Measurements from ENCODE around the gene IDI2. TPM values are rescaled to one million over a fixed set of nuclear protein-coding genes. Genes with fewer than 3 reads are reported as not detected.

Gene IDI2
- total and polyA plus RNA-seq, 2 of the 13 experiments (the other 11 are each of a cell fraction or from before 2014, with no cell fraction given) = not detected

DNA sequence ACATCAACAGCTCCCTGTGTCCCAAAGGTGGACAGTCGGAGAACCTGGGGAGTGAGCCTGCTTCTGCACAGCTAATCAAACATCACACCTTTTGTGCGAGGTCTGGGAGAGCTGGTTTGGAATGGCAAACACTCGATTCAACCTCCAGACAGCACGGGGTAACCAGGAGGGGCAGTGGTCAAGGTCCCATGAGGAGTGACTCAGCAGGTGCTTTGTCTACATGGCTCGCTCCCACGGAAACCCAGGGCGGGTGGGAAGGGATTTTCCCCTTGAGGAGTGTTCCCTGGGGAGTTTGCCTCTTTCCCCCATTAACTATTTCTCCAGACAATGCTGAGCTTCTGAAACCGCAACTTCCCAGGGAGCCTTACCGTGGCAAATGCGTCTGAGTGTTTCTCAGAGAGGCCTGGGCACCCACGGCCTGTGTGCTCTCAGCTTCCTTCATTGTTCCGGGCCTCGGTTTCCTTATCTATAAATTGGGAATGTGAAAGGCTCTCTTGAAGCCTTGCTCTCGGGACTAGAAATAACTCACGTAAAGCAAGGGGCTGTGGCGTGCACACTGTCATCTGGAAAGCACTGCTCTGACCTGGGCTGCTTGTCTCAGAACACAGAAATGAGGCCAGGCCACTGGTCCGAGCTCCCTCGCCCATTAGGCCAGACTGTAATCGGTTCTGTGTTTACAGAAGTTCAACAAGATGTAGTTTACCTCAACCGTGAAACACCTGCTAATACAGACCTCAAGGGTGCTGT, 51.4 kb downstream of the IDI2 start (continued):
- TF ChIP-seq LCORL (IDR thresholded peaks at IDR 0.05) (no peak), LCORL (CRISPR knock-in tag; IDR thresholded peaks at IDR 0.05) (peak; percentile 52), ZNF317 (CRISPR knock-in tag; IDR thresholded peaks at IDR 0.05) (peak; percentile 60; the same call in 1 of the 2 replicates), ZNF264 (CRISPR knock-in tag; IDR thresholded peaks at IDR 0.05) (no peak), HMG20B (CRISPR knock-in tag; conservative IDR thresholded peaks at IDR 0.05) (0 out of 2 replicates have a peak, but pooled peaks have one; percentile 13), NR2F1 (CRISPR knock-in tag; IDR thresholded peaks at IDR 0.05) (peak; percentile 75 to 80; a peak in 3 of 4 replicates), TBL1XR1 (IDR thresholded peaks at IDR 0.05; ENCODE audit: borderline replicate concordance, low read length, partially characterized antibody) (peak; percentile 63), GATAD2A (CRISPR knock-in tag; IDR thresholded peaks at IDR 0.05) (peak; percentile 90), HOXA5 (CRISPR knock-in tag; IDR thresholded peaks at IDR 0.05) (no peak), HOXD1 (CRISPR knock-in tag; IDR thresholded peaks at IDR 0.05) (no peak), PAF1 (CRISPR knock-in tag; IDR thresholded peaks at IDR 0.05) (no peak), ZNF761 (CRISPR knock-in tag; conservative IDR thresholded peaks at IDR 0.05) (no peak), SCMH1 (CRISPR knock-in tag; IDR thresholded peaks at IDR 0.05; ENCODE audit: borderline replicate concordance) (no peak), SOX13 (IDR thresholded peaks at IDR 0.05) (peak; percentile 39; the same call in 1 of the 2 replicates), SOX13 (CRISPR knock-in tag; conservative IDR thresholded peaks at IDR 0.05 in 1 of 2, IDR thresholded peaks at IDR 0.05 in 1 of 2) (peak in 1 of 2 experiments; percentile 73; a peak in 2 of 4 replicates), EZH2 (conservative IDR thresholded peaks at IDR 0.05; ENCODE audit: low read depth, low read length) (no peak), KLF6 (CRISPR knock-in tag; IDR thresholded peaks at IDR 0.05) (peak; percentile 76; the same call in 1 of the 2 replicates), SPEN (CRISPR knock-in tag; IDR thresholded peaks at IDR 0.05; ENCODE audit: low read depth) (peak; percentile 73; the same call in 1 of the 2 replicates), ZNF414 (CRISPR knock-in tag; IDR thresholded peaks at IDR 0.05) (no peak), ATF1 (CRISPR knock-in tag; IDR thresholded peaks at IDR 0.05) (no peak), ZNF460 (CRISPR knock-in tag; IDR thresholded peaks at IDR 0.05; ENCODE audit: borderline replicate concordance) (no peak)
- TF ChIP-seq, protein P1, sequence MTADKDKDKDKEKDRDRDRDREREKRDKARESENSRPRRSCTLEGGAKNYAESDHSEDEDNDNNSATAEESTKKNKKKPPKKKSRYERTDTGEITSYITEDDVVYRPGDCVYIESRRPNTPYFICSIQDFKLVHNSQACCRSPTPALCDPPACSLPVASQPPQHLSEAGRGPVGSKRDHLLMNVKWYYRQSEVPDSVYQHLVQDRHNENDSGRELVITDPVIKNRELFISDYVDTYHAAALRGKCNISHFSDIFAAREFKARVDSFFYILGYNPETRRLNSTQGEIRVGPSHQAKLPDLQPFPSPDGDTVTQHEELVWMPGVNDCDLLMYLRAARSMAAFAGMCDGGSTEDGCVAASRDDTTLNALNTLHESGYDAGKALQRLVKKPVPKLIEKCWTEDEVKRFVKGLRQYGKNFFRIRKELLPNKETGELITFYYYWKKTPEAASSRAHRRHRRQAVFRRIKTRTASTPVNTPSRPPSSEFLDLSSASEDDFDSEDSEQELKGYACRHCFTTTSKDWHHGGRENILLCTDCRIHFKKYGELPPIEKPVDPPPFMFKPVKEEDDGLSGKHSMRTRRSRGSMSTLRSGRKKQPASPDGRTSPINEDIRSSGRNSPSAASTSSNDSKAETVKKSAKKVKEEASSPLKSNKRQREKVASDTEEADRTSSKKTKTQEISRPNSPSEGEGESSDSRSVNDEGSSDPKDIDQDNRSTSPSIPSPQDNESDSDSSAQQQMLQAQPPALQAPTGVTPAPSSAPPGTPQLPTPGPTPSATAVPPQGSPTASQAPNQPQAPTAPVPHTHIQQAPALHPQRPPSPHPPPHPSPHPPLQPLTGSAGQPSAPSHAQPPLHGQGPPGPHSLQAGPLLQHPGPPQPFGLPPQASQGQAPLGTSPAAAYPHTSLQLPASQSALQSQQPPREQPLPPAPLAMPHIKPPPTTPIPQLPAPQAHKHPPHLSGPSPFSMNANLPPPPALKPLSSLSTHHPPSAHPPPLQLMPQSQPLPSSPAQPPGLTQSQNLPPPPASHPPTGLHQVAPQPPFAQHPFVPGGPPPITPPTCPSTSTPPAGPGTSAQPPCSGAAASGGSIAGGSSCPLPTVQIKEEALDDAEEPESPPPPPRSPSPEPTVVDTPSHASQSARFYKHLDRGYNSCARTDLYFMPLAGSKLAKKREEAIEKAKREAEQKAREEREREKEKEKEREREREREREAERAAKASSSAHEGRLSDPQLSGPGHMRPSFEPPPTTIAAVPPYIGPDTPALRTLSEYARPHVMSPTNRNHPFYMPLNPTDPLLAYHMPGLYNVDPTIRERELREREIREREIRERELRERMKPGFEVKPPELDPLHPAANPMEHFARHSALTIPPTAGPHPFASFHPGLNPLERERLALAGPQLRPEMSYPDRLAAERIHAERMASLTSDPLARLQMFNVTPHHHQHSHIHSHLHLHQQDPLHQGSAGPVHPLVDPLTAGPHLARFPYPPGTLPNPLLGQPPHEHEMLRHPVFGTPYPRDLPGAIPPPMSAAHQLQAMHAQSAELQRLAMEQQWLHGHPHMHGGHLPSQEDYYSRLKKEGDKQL (CRISPR knock-in tag; IDR thresholded peaks at IDR 0.05; ENCODE audit: low read depth) = peak; percentile 58; the same call in 1 of the 2 replicates
- TF ChIP-seq, protein P2, sequence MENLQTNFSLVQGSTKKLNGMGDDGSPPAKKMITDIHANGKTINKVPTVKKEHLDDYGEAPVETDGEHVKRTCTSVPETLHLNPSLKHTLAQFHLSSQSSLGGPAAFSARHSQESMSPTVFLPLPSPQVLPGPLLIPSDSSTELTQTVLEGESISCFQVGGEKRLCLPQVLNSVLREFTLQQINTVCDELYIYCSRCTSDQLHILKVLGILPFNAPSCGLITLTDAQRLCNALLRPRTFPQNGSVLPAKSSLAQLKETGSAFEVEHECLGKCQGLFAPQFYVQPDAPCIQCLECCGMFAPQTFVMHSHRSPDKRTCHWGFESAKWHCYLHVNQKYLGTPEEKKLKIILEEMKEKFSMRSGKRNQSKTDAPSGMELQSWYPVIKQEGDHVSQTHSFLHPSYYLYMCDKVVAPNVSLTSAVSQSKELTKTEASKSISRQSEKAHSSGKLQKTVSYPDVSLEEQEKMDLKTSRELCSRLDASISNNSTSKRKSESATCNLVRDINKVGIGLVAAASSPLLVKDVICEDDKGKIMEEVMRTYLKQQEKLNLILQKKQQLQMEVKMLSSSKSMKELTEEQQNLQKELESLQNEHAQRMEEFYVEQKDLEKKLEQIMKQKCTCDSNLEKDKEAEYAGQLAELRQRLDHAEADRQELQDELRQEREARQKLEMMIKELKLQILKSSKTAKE (CRISPR knock-in tag; IDR thresholded peaks at IDR 0.05; ENCODE audit: borderline replicate concordance) = peak; percentile 94
